ENCODE measurements around the gene NVL.
A peak's percentile ranks its signal among the peaks of the same experiment; 100 is the strongest.

Gene NVL

GRCh38 chr1:224276771-224277487 is 53.0 kb downstream of the NVL start:
- no peak for DNase-seq

- peak; percentile 28 for DNase-seq
Observed at GRCh38 chr1:224274970-224275626, 54.9 kb downstream of the NVL start.

DNA sequence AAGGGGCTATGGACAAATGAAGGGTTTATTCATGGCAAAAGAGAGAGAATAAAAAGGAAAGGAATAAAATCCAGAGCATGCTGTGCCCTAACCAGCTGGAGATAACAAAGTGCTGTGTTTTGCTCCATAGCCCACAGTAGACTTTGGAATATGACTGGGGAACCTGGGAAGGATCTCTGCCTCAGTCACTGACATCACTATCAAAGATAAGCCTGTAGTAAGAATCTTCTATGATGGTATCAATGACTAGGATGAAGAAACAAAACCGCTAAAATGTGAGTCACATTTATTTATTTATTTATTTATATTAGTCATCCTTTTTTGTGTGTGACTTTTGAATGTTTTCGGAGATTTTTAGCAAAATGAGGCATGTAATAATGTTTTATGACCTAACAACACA is 56.3 kb downstream of the NVL start:
- no peak for DNase-seq

DNA sequence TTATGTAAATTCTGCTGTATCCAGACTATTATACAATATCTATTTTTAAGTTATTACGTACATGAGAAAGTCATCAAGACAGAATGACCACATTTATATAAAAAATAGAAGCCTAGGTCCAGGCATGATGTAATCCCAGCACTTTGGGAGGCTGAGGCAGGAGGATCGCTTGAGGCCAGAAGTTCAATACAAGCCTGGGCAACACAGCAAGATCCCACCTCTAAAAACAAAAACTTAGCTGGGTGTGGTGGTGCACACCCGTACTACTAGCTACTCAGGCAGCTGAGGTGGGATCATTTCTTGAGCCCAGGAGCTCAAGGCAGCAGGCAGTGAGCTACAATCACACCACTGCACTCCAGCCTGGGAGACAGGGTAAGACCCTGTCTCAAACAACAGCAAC is 58.9 kb downstream of the NVL start:
- no peak for DNase-seq

DNA sequence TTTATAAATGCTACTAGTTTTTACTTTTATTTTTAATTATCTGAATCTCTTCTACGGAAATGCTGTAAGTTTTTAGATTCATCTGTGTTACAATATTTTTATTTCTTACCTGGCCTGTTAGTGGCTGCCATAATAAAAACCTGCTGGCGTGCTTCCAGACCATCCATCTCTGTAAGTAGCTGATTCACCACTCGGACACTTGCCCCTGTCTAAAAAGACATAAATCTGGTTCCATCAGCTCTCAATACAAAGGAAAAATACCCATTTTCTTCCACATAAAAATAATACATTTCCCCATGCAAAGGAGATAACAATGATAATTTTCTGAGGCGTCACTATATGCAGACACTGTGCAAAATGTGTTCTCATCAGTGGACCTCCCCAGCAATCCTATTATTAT is 62.0 kb downstream of the NVL start:
- no peak for DNase-seq

DNA sequence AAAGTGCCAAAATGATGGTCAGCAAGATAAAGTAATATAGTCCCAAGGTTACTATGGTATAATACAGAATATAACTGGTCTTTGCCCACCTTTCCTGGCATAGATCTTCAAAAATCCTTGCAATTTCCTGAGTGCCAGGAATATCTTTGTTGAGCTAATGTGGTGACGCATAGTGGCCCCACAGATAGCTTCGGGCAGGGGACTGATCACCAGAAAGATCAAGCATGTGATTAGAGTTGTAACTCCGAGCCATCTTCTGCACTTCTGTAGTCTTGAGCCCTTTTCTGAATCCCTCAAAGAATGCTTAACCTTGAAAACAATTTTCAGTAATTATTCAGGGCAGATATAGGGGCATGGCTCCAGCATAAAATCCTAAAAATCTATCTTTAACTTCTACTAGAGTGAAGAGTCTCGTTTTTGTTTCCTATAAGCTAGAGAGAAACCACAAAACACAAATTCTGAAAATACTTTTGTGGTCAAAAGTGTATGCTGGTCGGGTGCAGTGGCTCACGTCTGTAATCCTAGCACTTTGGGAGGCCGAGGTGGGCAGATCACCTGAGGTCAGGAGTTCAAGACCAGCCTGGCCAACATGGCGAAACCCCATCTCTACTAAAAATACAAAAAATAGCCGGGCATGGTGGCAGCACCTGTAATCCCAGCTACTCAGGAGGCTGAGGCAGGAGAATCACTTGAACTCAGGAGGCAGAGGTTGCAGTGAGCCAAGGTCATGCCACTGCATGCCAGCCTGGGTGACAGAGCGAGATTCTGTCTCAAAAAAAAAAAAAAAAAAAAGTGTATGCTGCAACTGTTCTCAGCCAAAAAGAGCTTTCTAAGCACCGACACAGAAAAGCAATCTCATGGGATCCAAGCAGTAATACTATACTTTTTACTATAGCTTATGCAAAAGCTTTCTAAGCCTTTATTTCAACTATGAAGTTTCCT is 62.8 kb downstream of the NVL start:
- no peak for DNase-seq

DNA sequence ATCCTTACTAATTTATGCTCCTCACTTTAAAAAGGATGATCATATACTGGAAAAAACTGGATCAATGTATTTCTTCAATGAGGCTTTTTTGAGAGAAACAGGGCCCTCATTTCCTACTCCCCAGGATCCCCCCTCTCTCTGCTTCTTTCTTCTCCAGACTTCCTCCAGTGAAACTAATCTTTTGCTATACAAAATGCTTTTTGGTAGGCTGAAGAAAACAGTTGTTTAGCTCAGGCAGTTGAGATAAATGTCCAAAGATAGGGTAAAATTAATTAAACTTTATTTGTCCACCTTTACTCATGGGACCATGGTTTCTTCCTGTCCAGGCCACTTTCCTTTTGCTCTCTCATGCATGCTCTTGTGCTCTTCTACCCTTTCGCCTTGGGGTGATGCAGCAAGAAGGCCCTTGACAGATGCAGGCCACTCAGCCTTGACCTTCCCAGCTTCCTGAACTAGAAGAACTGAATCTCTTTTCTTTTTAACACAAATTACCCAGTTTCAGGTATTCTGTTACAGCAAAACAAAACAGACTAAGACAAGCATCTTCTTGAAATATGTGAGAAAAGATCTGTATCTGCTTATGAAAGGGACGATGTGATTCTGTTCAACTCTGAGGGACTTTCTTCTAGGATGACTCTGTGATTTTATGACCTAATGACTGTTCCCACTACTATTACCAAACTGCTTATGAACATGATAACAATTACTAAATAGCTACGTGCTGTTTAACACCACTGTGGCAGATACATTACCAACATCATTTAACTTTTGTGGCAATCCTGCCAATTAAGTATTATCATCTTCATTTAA is 63.7 kb downstream of the NVL start:
- DNase-seq: no peak

DNA sequence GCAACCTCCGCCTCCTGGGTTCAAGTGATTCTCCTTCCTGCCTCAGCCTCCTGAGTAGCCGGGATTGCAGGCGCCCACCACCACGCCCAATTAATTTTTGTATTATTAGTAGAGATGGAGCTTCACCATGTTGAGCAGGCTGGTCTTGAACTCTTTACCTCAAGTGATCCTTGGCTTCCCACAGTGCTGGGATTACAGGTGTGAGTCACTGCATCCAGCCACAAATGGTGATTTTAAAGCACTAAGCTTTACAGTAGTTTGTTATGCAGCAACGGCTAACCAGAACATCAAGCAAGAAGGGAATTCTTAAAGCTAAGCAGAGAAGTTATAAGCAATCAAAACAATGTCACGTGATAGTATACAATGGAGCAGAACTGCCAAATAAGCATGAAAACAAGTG is 65.7 kb downstream of the NVL start:
- no peak for DNase-seq

- no peak for DNase-seq
Observed at GRCh38 chr1:224262373-224263054, 67.5 kb downstream of the NVL start.

DNA sequence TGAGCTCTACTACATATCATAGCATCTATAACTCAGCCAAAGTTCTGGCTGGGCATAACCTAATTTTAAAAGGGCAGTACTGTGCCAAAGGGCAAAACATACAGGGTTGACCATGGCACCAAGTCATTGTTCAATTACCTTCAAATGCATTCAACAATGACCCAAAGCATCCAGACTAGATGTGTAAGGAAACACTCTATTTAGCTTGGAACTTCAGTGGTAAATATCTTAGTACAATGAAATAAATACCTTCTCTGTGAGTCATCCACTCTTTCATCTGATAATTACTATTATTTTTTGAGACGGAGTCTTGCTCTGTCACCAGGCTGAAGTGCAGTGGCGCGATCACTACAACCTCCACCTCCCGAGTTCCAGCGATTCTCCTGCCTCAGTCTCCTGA is 70.0 kb downstream of the NVL start:
- DNase-seq: no peak

DNA sequence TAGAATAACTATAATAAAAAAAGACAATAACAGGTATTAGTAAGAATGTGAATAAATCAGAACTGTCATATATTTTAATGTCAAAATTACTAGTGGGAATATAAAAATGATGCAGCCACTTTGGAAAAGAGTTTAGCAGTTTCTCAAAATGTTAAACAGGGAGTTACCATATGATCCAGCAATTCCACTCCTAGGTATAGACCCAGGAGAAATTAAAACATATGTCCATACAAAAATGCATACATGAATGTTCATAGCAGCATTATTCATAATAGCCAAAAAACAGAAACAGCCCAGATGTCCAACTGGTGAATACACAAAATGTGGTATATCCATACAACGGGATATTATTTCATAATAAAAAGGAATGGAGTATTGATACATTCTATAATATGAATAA is 71.6 kb downstream of the NVL start:
- no peak for DNase-seq

DNA sequence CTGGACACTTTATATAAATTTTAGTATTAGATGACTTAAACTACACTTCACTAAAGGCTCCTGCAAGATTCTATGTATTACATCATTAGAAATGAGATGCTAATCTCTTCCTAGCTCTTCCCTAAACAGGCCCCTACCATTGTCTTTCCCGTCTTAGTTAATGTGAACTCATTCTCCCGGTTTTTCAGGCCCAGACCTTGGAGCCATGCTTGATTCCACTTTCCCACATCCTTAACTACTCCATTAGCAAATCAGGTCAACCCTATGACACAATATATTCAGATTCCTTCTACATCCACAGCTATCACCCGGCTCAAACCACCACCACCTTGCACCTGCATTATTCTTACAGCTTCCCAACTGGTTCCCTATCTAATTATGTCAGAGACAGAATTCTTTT is 73.3 kb downstream of the NVL start:
- DNase-seq: no peak

DNA sequence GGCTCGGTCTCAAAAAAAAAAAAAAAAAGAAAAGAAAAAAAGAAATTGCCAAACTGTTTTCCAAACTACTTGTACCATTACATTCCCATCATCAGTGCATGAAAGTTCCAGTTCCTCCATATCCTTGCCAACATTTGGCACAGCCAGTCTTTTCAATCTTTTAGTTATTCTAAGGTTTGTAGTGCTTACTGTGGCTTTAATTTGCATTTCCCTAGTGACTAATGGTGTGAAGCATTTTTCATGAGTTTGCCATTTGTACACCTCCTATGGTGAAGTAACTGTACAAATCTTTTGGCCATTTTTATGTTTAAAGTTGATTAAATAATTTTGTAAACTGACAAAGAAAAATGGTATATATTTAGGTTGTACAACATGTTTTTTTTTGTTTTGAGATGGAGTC is 76.3 kb downstream of the NVL start:
- no peak for DNase-seq

DNA sequence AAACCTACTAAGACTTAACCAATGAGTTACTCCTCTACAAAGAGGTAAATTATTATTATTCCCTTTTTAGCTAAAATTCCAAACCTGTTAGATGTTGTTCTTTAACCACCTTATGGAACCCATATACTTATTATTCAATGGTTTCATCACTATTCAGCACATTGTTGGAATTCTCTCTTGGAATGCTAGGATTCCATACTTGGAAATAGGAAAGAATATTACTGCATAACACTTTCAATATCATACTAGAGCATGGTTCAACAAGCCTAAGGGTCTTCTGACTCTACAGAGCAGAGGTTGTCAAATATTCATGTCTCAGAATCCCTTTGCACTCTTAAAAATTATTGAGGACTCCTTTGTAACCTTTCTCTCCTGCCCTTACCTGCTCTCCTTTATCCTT is 77.5 kb downstream of the NVL start:
- DNase-seq: no peak

- no peak for DNase-seq
Observed at GRCh38 chr1:224251741-224252146, 78.2 kb downstream of the NVL start.

DNA sequence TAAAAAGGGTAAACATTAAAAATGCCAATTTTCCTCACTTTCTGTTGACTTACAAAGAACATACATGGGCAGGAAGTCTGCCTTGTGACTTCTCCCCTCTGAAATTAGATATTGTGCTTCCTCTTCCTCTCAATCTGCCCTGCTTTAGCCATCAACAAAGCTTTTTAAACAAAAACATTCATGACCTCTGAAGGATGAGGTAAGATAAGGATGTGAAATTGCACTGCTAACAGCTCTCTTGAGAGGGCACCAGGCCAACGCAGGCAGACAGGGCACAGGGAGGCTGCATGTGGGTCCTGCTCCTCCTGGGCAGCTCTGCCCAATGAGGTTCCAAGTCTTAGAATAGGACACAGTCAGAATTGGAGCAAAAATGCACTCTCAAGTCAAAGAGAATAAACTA is 84.8 kb downstream of the NVL start:
- no peak for DNase-seq

- DNase-seq: no peak
Observed at GRCh38 chr1:224238756-224239155, 91.2 kb downstream of the NVL start.

DNA sequence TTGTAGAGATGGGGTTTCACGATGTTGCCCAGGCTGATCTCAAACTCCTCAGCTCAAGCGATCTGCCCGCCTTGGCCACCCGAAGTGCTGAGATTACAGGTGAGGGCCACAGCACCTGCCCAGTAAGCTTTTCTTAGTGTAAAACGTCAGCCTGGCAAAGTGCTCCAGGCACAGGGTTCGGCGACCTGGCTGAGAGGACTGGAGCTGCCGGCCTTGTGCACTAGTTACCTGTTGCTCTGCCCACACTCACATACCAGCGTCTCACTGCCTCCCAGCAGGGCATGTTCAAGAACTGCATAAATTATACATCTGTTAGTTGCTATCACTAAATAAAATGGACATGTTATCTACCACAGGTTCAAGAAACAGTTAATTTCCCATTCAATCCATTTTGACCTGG is 91.8 kb downstream of the NVL start:
- no peak for DNase-seq

DNA sequence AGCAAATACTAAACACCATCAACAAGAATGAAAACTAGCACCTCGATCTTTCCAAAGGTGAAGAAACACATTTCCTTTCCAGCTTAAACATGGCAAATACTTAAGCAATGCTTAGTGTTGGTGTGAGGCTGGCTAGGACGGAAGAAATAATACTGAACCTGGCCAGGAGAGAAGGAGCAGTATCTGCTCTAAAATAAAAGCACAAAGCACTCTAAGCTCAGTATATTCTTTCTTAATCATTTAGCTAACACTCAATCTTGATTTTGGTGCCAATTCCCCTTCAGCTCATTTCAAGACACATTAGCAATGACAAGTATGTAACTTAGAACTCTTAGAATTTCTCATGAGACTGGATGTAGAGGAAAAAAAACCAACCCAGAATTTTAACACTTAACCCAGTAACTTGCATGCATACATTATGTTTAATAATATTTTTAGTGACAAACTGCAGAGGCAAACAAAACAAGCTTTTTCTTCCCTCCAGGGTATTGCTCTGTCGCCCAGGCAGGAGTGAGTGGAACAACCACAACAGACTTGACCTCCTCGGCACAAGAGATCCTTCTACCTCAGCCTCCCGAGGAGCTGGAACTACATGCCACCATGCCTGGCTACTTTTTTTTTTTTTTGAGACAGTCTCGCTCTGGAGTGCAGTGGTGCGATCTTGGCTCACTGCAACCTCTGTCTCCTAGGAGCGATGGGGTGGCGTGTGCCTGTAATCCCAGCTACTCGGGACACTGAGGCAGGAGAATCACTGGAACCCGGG is 92.7 kb downstream of the NVL start:
- DNase-seq: no peak

DNA sequence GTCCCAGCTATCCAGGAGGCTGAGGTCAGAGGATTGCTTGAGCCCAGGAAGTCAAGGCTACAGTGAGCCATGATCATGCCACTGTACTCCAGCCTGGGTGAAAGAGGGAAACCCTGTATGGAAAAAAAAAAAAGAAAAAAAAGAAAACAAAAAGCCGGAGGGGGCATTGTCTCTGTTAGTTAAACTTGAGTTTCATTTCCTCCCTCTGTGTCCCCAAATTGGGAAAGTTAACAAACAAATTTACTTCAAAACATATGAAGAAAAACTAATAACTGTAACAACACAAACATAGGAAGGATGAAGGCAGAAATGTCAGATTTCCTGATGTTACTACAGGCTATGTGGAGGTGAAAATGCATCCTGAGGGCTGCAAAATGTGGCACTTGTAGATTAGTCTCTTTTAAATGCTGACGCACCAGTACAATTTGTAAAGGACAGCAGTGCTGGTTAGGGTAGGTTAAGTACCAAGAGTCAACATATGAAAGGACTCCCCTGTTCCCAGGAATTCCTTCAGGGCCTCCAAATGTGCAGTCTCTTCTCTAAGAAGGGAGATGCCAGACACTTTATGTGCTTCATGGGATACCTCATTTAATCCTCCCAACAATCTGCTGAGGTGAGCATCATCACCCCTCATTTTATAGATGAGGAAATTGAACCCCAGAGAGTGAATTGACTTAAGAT is 94.0 kb downstream of the NVL start:
- no peak for DNase-seq

- DNase-seq: no peak
Observed at GRCh38 chr1:224234017-224234416, 96.0 kb downstream of the NVL start.
